ENCODE measurements around the gene FAM13B. TPM values are rescaled to one million over a fixed set of nuclear protein-coding genes. Genes with fewer than 3 reads are reported as not detected.

Gene FAM13B
- total RNA-seq, 1 donor: 70.8 TPM

DNA sequence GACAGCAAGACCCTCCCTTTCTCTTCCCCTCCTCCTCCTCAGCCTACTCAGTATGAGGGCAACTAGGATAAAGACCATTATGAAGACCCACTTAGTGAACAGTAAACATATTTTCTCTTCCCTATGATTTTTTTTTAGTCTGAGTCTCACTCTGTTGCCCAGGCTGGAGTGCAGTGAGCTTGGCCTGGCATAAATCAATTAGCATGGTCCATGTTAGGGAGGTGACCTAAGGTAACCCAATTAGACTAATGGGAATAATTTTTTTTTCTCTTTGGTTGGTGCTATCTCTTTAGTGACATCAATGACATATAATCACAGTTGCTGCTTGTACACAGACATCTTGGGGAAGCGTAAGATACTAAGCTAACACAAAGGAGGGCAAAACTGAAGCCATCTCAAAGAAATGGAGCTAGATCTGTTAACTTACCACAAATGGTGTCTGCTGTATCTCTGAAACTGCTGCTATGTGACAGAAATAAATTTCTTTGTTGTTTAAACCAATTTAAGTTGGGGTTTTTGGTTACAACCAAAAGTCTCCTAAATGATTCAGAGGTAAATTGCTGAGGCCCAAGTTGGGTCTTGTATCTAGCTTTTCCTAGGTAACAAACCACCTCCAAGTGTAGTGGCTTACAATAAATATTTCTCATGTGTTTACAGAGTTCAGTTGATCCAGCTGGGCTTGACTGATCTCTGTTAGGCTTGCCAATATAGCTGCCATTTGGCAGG is 130.3 kb downstream of the FAM13B start:
- Histone ChIP-seq H3K9me3 (ENCODE audit: low read depth, low read length) (no peaks in the 10 kb centered on the region), H3K4me3 (ENCODE audit: low read length) (no peak overlapping the region), H3K4me1 (ENCODE audit: insufficient read depth, low read length) (peaks cover 14% of the 10 kb centered on the region), H3K27me3 (ENCODE audit: insufficient read depth, low read length) (no peaks in the 10 kb centered on the region)

DNA sequence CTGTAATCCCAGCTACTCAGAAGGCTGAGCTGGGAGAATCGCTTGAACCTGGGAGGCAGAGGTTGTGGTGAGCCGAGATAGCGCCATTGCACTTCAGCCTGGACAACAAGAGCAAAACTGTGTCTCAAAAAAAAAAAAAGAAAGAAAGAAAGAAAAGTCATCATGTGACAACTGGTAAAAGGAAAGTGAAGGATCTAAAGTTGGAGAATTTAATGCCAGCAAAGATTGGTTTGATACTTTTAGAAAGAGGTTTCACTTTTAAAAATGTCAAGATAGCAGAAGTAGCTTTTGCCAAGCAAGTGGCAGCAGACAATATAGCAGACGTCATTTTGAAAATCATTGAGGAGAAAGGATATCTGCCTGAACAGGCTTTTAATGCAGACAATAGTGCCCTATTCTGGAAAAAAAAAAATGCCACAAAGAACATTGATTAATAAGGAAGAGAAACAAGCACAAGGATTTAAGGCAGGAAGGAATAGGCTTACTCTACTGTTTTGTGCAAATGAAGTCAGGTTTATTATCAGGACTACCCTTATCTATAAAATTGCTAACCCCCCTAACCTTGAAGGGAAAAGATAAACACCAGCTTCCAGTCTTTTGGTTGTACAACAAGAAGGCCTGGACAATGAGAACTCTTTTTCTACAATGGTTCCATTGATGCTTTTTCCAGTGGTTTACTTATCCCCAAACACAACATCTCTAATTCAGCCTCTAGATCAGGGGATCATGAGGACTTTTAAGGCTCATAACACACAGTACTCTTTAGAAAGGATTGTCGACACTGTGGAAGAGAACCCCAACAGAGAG is 131.7 kb downstream of the FAM13B start:
- Histone ChIP-seq H3K27me3 (ENCODE audit: insufficient read depth, low read length) (no peaks in the 10 kb centered on the region), H3K4me3 (ENCODE audit: low read length) (no peak overlapping the region), H3K4me1 (ENCODE audit: insufficient read depth, low read length) (peaks cover 14% of the 10 kb centered on the region), H3K9me3 (ENCODE audit: low read depth, low read length) (no peaks in the 10 kb centered on the region)

DNA sequence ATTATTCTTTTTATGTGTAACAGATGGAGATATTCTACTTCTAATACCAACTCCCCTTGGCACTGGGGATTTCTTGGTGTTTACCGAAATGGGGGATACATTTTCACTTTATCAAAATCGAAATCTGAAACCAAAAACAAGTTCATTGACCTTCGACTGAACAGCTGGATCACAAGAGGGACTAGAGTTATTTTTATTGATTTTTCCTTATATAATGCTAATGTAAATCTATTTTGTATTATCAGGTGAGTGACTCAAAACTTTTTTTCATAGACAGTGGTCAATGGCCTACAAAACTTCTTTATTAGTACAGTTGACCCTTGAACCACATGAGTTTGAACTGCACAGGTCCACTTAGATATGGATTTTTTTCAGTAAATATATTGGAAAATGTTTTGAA is 133.4 kb downstream of the FAM13B start:
- no peaks in the 10 kb centered on the region for H3K27me3 ChIP-seq (ENCODE audit: insufficient read depth, low read length)
- H3K9me3 ChIP-seq (ENCODE audit: low read depth, low read length): no peaks in the 10 kb centered on the region
- H3K4me1 ChIP-seq (ENCODE audit: insufficient read depth, low read length): peaks cover 14% of the 10 kb centered on the region
- no peak overlapping the region for H3K4me3 ChIP-seq (ENCODE audit: low read length)

DNA sequence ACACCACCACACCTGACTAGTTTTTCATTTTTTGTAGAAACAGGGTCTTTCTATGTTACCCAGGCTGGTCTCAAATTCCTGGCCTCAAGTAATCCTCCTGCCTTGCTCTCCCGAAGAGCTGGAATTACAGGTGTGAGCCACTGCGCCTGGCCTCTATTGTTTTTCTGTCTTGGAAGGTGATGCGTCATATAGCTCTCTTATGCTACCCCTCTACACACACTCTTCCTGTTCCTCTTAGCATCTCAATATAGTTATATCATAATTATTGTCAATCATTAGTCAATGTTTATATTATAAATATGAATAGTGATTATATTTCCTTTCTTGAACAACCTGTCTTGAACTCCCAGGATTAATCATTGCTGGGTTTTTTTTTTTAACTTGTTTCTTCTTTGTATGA is 136.3 kb downstream of the FAM13B start:
- Histone ChIP-seq H3K4me1 (ENCODE audit: insufficient read depth, low read length) (peaks cover 14% of the 10 kb centered on the region), H3K9me3 (ENCODE audit: low read depth, low read length) (no peaks in the 10 kb centered on the region), H3K4me3 (ENCODE audit: low read length) (no peak overlapping the region), H3K27me3 (ENCODE audit: insufficient read depth, low read length) (no peaks in the 10 kb centered on the region)

DNA sequence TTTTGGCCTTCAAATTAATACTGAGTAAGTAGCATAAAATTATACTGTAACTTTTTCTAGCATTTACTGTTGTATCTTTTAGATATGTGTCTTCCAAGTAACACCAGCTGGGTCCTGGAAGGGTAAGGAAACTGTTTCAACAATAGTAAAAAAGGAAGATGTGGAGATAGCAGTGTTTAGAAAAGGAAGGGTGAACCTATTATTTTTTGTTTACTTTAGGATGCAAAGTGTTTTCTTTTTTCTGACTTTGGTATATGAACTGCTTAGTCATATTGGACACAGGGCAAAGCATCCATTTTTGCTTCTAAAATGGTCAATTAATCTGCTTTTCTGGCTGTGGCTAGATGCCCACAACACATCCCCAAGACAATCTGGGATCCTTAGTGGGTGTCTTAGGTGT is 138.3 kb downstream of the FAM13B start:
- H3K4me3 ChIP-seq (ENCODE audit: low read length): no peak overlapping the region
- H3K27me3 ChIP-seq (ENCODE audit: insufficient read depth, low read length): no peaks in the 10 kb centered on the region
- H3K9me3 ChIP-seq (ENCODE audit: low read depth, low read length): no peaks in the 10 kb centered on the region
- peaks cover 5% of the 10 kb centered on the region for H3K4me1 ChIP-seq (ENCODE audit: insufficient read depth, low read length)

DNA sequence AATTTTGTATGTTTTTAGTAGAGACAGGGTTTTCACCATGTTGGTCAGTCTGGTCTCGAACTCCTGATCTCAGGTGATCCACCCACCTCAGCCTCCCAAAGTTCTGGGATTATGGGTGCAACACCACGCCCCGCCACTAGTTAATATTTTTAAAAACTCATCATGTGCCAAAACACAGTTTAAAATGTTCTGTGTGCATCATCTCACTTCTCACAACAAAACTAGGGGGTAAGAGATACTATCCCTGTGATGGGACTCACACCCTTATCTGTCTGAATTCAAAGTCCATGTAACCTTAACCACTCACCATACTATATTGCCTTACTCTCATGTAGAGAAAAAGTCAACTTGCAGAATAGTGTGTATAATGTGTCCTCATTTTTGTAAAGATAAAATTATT is 141.0 kb downstream of the FAM13B start:
- no peak overlapping the region for H3K4me3 ChIP-seq (ENCODE audit: low read length)
- no peaks in the 10 kb centered on the region for H3K9me3 ChIP-seq (ENCODE audit: low read depth, low read length)
- H3K4me1 ChIP-seq (ENCODE audit: insufficient read depth, low read length): peaks cover 14% of the 10 kb centered on the region
- no peaks in the 10 kb centered on the region for H3K27me3 ChIP-seq (ENCODE audit: insufficient read depth, low read length)

DNA sequence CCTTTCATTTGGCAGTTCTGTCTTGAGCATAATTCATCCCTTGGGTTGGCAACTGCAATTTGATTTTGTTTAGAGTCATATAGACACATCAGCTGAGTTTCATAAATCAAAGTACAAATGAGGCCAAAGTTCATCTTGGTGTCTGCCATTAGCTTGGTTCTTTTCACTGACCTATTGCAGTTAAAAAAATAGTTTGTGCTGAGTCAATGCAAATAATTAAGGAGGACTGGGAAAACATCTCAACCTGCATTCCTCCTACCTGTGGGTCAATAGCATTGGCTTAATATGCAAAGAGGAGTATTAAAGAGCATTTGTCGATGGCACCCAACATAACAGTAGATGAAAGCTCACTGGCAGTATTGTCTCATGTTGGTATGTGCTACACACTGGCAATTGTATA is 142.0 kb downstream of the FAM13B start:
- Histone ChIP-seq H3K4me1 (ENCODE audit: insufficient read depth, low read length) (peaks cover 14% of the 10 kb centered on the region), H3K27me3 (ENCODE audit: insufficient read depth, low read length) (no peaks in the 10 kb centered on the region), H3K4me3 (ENCODE audit: low read length) (no peak overlapping the region), H3K9me3 (ENCODE audit: low read depth, low read length) (no peaks in the 10 kb centered on the region)

DNA sequence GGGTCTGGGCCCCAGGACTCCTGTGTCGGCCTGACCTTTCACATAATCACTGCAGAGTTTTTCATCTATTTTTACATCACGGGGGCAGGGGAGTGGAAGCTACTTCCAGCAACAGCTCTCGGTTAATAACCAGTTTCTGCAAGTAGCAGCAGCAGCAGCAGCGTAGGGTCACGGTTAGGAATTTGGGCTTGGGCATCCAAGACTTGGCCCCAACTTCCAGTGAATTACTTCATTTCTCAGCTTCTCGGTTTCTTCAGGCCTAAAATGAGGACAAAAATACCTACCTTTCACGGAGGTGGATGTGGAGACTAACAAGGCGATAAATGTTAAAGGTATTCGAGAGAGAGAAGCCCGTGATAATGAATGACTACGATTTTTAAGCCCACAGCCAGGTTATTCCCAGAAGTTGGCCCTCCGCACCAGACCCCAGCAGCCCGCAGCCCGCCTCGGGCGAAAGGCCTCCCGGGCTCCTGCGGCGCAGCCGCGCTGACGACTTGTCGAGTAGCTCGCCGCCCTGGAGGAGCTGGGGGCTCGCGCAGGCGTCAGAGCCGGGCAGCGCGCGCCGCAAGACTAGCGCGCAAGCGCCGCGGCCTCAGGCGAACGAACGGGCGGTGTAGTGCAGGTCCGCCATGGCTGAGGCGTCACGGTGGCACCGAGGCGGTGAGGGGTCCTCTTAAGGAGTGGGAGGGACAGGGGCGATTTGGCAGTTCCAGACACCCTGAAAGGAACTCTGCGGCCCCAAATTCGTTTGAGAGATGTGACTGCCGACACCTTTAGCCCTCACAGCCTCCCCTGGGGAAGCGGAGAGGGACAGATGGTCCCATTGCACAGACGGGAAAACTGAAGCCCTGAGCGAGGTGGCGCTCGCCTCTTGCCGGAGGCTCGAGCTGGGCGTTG is 143.8 kb downstream of the FAM13B start, which contains the start of gene PKD2L2:
Gene PKD2L2 (plus strand): TSS at position 595 of the 897 bp plus-strand sequence. CDS start 35 bp downstream, at position 630.
- no peaks in the 10 kb centered on the region for H3K9me3 ChIP-seq (ENCODE audit: low read depth, low read length)
- peak within 1 kb of the TSS; percentile 49 for H3K4me3 ChIP-seq (ENCODE audit: low read length)
- H3K27me3 ChIP-seq (ENCODE audit: insufficient read depth, low read length): no peaks in the 10 kb centered on the region
- H3K4me1 ChIP-seq (ENCODE audit: insufficient read depth, low read length): peaks cover 14% of the 10 kb centered on the region

DNA sequence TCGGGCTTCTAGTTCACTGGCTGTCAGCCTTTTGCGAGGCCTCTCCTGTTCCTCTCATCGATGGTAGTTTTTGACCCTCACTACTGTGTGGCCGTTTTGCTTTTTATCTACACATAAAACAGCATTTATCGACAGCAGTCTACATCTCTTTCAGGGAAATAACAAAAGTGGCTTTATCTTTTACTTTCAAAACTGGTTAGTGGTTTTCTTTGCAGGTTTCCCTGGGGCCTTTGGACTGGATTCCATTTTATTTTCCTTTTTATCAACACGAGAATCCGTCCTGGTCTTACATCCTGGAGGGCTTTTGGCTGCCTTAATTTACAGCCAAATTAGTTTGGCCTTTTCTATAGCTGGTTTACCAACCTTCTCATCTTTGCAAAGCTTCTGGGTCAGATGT is 144.4 kb downstream of the FAM13B start:
- H3K4me3 ChIP-seq (ENCODE audit: low read length): peak overlapping the region; percentile 49
- peaks cover 14% of the 10 kb centered on the region for H3K4me1 ChIP-seq (ENCODE audit: insufficient read depth, low read length)
- H3K27me3 ChIP-seq (ENCODE audit: insufficient read depth, low read length): no peaks in the 10 kb centered on the region
- H3K9me3 ChIP-seq (ENCODE audit: low read depth, low read length): no peaks in the 10 kb centered on the region

Other genes starting within 250 kb of the FAM13B start
- gene MYOT, start 165.2 kb downstream of the FAM13B start, total RNA-seq: not detected
- gene PKD2L2, start 143.6 kb downstream of the FAM13B start, total RNA-seq: not detected
- not detected for gene WNT8A, start 51.0 kb upstream of the FAM13B start, total RNA-seq
- gene NME5, start 106.3 kb upstream of the FAM13B start, total RNA-seq: not detected
- 13.3 TPM for gene BRD8, start 145.6 kb upstream of the FAM13B start, total RNA-seq
- gene KIF20A, start 146.0 kb upstream of the FAM13B start, total RNA-seq: 0.42 TPM
- gene CDC23, start 180.2 kb upstream of the FAM13B start, total RNA-seq: 17.2 TPM
- gene GFRA3, start 241.5 kb upstream of the FAM13B start, total RNA-seq: not detected

Data from mononuclear cell (primary cell).